HepG2 (cell line): ENCODE data around the gene ENTPD1. TPM values are rescaled to one million over a fixed set of nuclear protein-coding genes. Genes with fewer than 3 reads are reported as not detected.
A peak's percentile ranks its signal among the peaks of the same experiment; 100 is the strongest.

ENCODE experiments used
- AKNA ChIP-seq: sonication (generic); formaldehyde crosslinking; IDR thresholded peaks from 2 replicates; pipeline ENCODE4 v1.4.0; 2020; ENCODE audit warnings: missing genetic modification reagents, borderline replicate concordance
- DR1 ChIP-seq: sonication (generic); formaldehyde crosslinking; IDR thresholded peaks from 2 replicates; pipeline ENCODE4 v1.8.0; 2021; ENCODE audit warnings: mild to moderate bottlenecking, missing genetic modification reagents, inconsistent platforms
- ETV6 ChIP-seq: sonication (generic); formaldehyde crosslinking; conservative IDR thresholded peaks from 2 replicates; pipeline ENCODE4 v1.4.0; 2020; ENCODE audit warnings: missing genetic modification reagents
- HNRNPK ChIP-seq: fragments of 200-400 bp; formaldehyde crosslinking; IDR thresholded peaks from 2 replicates; pipeline ENCODE4 v1.6.1; 2018; ENCODE audit warnings: low read length, low read depth, moderate library complexity, mild to moderate bottlenecking; ENCODE audit not compliant: poor library complexity, severe bottlenecking
- JUND ChIP-seq: sonication (generic); formaldehyde crosslinking; IDR thresholded peaks from 2 replicates; pipeline ENCODE4 v1.8.0; 2022; ENCODE audit warnings: mild to moderate bottlenecking, missing genetic modification reagents
- MTA1 ChIP-seq: sonication (generic); formaldehyde crosslinking; IDR thresholded peaks from 2 replicates; pipeline ENCODE4 v1.4.0; 2020; ENCODE audit warnings: missing genetic modification reagents, mild to moderate bottlenecking, borderline replicate concordance
- RAD21 ChIP-seq: fragments of 450-650 bp; formaldehyde crosslinking; IDR thresholded peaks from 2 replicates; pipeline ENCODE4 v1.5.0; 2020; ENCODE audit warnings: mild to moderate bottlenecking
- SPEN ChIP-seq: sonication (generic); formaldehyde crosslinking; IDR thresholded peaks from 2 replicates; pipeline ENCODE4 v1.5.1; 2020; ENCODE audit warnings: low read depth, mild to moderate bottlenecking, missing genetic modification reagents
- SRSF1 ChIP-seq: fragments of 200-400 bp; formaldehyde crosslinking; optimal IDR thresholded peaks from 2 replicates; pipeline ENCODE3; 2017; ENCODE audit warnings: mild to moderate bottlenecking, low read depth, low read length, moderate library complexity
- TBX2 ChIP-seq: sonication (generic); formaldehyde crosslinking; IDR thresholded peaks from 2 replicates; pipeline ENCODE4 v1.5.0; 2020; ENCODE audit warnings: missing genetic modification reagents, mild to moderate bottlenecking, borderline replicate concordance
- TFDP2 ChIP-seq: sonication (generic); formaldehyde crosslinking; IDR thresholded peaks from 2 replicates; pipeline ENCODE4 v1.4.0; 2020; ENCODE audit warnings: missing genetic modification reagents
- WIZ ChIP-seq: sonication (generic); formaldehyde crosslinking; IDR thresholded peaks from 2 replicates; pipeline ENCODE4 v1.5.1; 2020; ENCODE audit warnings: mild to moderate bottlenecking, missing genetic modification reagents
- ZNF205 ChIP-seq: IDR thresholded peaks from 2 replicates; pipeline ENCODE4 v1.6.1; 2018; ENCODE audit warnings: missing biosample characterization, missing genetic modification reagents
- ZNF563 ChIP-seq: sonication (generic); formaldehyde crosslinking; IDR thresholded peaks from 2 replicates; pipeline ENCODE4 v1.8.0; 2022; ENCODE audit warnings: mild to moderate bottlenecking, moderate library complexity, missing genetic modification reagents
- ZNF580 ChIP-seq: IDR thresholded peaks from 2 replicates; pipeline ENCODE4 v1.6.1; 2016; ENCODE audit warnings: low read depth, borderline replicate concordance
- ZNF598 ChIP-seq: sonication (generic); formaldehyde crosslinking; IDR thresholded peaks from 2 replicates; pipeline ENCODE4 v1.5.1; 2020; ENCODE audit warnings: mild to moderate bottlenecking, missing genetic modification reagents, borderline replicate concordance
- ZNF660 ChIP-seq: sonication (generic); formaldehyde crosslinking; IDR thresholded peaks from 2 replicates; pipeline ENCODE4 v1.5.1; 2020; ENCODE audit warnings: mild to moderate bottlenecking, low read depth, missing genetic modification reagents, borderline replicate concordance
- ZNF724P ChIP-seq: sonication (generic); formaldehyde crosslinking; IDR thresholded peaks from 2 replicates; pipeline ENCODE4 v1.8.0; 2022; ENCODE audit warnings: missing genetic modification reagents, borderline replicate concordance
- ZSCAN29 ChIP-seq: sonication (generic); formaldehyde crosslinking; conservative IDR thresholded peaks from 2 replicates; pipeline ENCODE4 v1.4.0; 2020; ENCODE audit warnings: mild to moderate bottlenecking, missing genetic modification reagents
- ZSCAN5A ChIP-seq: sonication (generic); formaldehyde crosslinking; IDR thresholded peaks from 2 replicates; pipeline ENCODE4 v1.8.0; 2022; ENCODE audit warnings: mild to moderate bottlenecking, missing genetic modification reagents, borderline replicate concordance
- polyA plus RNA-seq, 8 experiments: library from polyadenylated mRNA; depleted of rRNA in 3 of 8; stranded (reverse) in 7 of 8; unstranded in 1 of 8; fragments of >200 nt; fragmentation: Illumina TruSeq in 4 of 8; extraction: Trizol in 4 of 8; gene quantifications; 2 replicates each; pipeline versions ENCODE4 v1.2.1 to v1.2.3, GENCODE V29; 2011 to 2016; ENCODE audit warnings: low read depth in 4 of 8, missing spikeins in 1 of 8, mixed read lengths in 1 of 8; ENCODE audit not compliant: insufficient read depth in 1 of 8
- total RNA-seq, 5 experiments: library from RNA; depleted of rRNA; stranded (reverse); fragments of >200 nt; fragmentation: Illumina TruSeq; extraction: Trizol; gene quantifications; 2 replicates each; pipeline ENCODE4 v1.2.3, GENCODE V29; 2016; ENCODE audit warnings: low read depth in 1 of 5

ENTPD1 gene
- total and polyA plus RNA-seq, 2 of the 13 experiments (the other 11 are each of a cell fraction or from before 2014, with no cell fraction given): 0.07 TPM

- no peak for TF ChIP-seq SPEN (CRISPR knock-in tag)
- no peak for TF ChIP-seq AKNA (CRISPR knock-in tag)
- TF ChIP-seq SRSF1: no peak
- TF ChIP-seq ETV6 (CRISPR knock-in tag): no peak
- TF ChIP-seq RAD21: no peak
- TF ChIP-seq ZSCAN29 (CRISPR knock-in tag): 0 out of 2 replicates have a peak, but pooled peaks have one; percentile 27
- no peak for TF ChIP-seq WIZ
- no peak for TF ChIP-seq JUND
- TF ChIP-seq MTA1 (CRISPR knock-in tag): peak; percentile 44; the same call in 1 of the 2 replicates
- no peak for TF ChIP-seq TFDP2
- TF ChIP-seq ZNF598: no peak
- no peak for TF ChIP-seq HNRNPK
- no peak for TF ChIP-seq DR1 (CRISPR knock-in tag)
- no peak for TF ChIP-seq ZNF563 (CRISPR knock-in tag)
- TF ChIP-seq ZSCAN5A (CRISPR knock-in tag): no peak
- 0 out of 2 replicates have a peak, but pooled peaks have one; percentile 52 for TF ChIP-seq TBX2 (CRISPR knock-in tag)
- TF ChIP-seq ZNF660 (CRISPR knock-in tag): no peak
- no peak for TF ChIP-seq ZNF580 (CRISPR knock-in tag)
- no peak for TF ChIP-seq ZNF724P
- no peak for TF ChIP-seq ZNF205 (CRISPR knock-in tag)
Observed at GRCh38 chr10:95865814-95866466, 110.0 kb downstream of the ENTPD1 start (continued).
